ENCODE results near the gene ZNF831.

ZNF831 gene

DNA sequence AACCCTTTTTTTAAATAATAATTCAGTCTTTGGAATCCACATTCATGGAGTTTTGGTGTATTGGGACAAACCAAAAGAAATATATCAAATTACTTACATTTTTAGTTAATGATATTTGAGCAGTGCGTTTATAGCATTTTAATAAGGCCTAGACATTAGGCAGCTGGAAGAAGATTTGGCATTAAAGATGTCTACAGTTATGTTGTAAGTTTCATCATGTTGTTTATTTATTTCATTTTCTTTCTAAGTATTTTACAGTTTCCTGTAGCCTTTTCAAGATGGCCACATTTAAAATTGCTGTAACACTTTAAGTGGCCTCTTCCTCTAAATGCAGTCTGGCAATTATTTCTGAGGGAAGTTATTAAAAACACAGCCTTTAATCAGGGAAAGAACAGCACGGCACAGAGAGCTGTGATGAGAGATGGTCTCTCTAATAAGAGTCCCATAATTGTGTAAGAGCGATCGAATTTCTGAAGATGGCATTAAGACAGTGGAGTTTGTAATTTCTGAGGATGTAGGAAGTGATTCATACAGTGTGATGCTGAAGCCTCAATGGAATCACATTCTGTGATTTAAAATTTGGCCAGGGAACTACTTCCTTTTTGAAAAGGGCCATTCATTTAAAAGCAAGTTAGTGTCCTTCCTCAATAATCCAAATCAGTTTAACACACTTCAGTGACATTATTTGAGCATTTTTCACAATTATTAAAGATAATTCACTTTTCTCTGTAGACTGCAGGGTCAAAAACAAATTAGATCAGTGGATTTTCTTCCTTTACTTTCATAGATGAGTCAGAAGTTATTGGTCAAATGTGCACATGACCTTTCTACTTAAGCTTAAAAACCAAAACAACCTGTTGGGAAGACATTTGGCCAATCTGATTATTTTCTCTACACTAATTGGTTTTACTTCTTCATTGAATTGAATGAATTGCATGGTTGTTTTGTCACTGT is 84.4 kb downstream of the ZNF831 start:
- DNase-seq (ENCODE audit: low spot score) = no peak

GRCh38 chr20:59250293-59250692 is 86.7 kb downstream of the ZNF831 start:
- no peak for DNase-seq (ENCODE audit: low spot score)

- no peak for DNase-seq (ENCODE audit: low spot score)
Measured at GRCh38 chr20:59253325-59253724, 89.7 kb downstream of the ZNF831 start.

DNA sequence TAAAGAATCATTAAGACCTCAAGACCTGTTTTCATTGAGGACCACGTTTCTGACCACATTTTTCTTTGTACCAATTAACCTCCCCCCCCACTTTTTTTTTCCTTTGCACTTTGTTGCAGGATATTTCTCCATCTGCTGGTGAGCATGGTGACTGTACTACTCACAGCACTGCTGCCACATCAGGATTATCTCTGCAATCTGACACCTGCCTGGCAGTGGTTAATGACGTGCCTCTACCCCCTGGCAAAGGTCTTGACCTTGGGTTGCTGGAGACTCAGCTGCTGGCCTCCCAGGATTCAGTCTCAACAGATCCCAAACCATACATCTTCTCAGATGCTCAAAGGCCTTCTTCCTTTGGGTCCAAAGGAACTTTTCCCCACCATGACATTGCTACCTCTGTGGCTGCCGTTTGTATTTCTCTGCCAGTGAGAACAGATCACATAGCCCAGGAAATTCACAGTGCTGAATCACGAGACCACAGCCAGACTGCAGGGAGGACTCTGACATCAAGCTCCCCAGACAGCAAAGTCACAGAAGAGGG is 90.2 kb downstream of the ZNF831 start:
- DNase-seq (ENCODE audit: low spot score) = no peak

DNA sequence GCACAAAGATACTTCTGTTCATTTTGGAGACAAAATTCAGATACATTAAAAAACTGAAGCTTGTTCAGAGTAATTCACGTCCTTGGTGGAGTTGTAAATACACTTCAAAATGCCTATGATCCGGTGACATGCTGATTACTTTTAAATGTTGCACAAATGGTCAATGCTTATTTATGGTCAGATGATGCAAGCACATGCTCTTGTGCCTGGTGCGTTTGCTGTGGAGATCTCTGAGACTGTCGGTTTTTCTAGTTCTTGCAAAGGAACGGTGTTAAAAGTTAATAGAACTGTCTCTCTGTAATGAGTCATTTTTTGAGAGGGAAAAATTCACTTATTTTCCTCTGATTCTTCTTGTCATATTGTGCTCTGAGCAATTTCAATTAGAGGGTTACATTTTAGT is 91.6 kb downstream of the ZNF831 start:
- no peak for DNase-seq (ENCODE audit: low spot score)

GRCh38 chr20:59258221-59258621 is 94.6 kb downstream of the ZNF831 start:
- no peak for DNase-seq (ENCODE audit: low spot score)

DNA sequence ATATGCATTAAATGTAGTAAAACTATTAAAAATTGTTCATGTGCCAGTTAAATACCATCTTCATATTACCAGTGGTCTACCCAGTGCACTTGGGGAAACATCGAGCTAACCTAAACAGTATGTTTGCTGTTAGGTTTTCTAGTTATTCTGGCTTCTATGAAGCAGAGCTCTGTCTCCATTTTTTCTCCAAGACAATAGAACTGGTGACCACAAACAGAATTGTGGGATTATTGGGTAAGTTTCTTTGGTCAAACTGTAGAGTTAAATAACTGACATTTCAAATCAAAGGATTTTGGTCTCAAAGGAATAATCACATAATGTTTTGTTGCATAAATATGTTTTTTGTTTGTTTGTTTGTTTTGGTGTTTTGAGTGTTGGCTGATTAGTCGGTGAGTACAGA is 96.3 kb downstream of the ZNF831 start:
- no peak for DNase-seq (ENCODE audit: low spot score)

GRCh38 chr20:59265298-59265697 is 101.7 kb downstream of the ZNF831 start:
- no peak for DNase-seq (ENCODE audit: low spot score)

GRCh38 chr20:59268870-59269269 is 105.2 kb downstream of the ZNF831 start:
- no peak for DNase-seq (ENCODE audit: low spot score)

DNA sequence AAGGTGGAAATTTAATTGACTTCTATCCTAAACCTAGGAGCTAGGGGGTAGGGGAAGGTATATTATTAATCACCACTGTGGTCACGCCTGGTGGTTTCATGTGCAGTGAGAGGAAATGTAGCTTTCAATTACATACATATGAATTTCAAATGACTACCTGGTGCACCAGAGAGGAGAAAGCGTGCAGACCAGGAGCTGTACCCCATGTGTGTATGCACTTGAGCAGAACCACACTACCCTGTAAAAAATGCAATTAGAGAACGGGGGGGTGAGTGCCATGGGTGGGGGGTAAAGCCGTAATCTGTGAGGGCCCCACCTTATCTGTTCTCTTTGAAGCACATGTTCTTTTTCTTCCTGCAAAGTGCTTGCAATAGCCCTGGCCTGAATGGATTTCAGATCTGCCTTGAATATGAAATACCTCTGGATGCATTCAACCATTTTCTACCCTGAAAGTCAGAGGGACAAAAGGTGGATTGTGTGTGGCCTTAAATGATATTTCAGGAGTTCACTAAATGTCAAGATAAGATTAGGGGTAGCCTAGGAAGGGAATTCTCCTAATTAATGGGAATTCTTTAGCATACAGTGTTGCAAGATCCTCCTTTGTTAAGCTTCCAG is 105.9 kb downstream of the ZNF831 start:
- DNase-seq (ENCODE audit: low spot score) = no peak

- DNase-seq (ENCODE audit: low spot score) = no peak
Measured at GRCh38 chr20:59270380-59270779, 106.8 kb downstream of the ZNF831 start.

GRCh38 chr20:59273739-59274357 is 110.2 kb downstream of the ZNF831 start:
- no peak for DNase-seq (ENCODE audit: low spot score)

DNA sequence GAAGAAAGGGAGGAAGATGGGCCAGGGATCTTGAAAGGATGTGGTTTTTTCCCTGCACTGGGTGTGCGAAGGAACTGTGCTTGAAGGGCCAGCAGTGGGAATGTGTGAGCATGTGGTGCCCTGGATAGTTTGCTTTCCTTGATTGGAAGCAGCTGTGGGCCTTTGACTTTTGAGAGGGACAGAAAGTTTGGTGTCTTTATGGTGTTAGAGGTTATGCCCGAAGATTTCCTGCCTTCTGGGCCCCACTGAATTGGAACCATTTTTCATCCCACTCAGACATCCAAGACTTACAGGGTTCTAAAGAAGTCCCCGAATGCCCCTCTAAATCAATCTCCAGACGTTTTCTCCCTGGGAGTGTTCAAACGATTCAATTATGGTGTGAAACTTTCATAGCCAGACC is 113.3 kb downstream of the ZNF831 start:
- no peak for DNase-seq (ENCODE audit: low spot score)

GRCh38 chr20:59284470-59284869 is 120.8 kb downstream of the ZNF831 start:
- DNase-seq (ENCODE audit: low spot score) = no peak

DNA sequence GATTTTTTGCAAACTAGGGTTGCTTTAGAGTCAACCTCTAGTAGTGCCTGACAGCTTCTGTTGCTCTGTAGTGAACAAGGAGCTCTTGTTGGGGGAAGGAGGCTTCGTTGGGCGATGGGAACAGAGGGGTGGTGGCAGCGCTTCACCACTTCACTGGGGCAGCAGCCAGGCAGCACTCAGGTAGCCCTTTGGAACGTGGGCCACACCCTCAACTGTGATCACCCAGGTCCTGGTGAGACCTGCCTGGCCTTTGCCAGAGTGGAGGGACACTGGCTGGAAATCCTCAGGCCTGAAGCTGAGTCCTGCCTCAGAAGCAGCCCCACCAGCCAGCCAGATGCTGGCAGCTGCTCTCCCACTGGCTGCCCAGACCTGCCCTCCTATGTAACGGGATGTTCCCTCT is 126.4 kb downstream of the ZNF831 start:
- no peak for DNase-seq (ENCODE audit: low spot score)

GRCh38 chr20:59291740-59292383 is 128.2 kb downstream of the ZNF831 start:
- DNase-seq (ENCODE audit: low spot score) = no peak

GRCh38 chr20:59295531-59295930 is 131.9 kb downstream of the ZNF831 start:
- no peak for DNase-seq (ENCODE audit: low spot score)

- DNase-seq (ENCODE audit: low spot score) = no peak
Measured at GRCh38 chr20:59297686-59298085, 134.1 kb downstream of the ZNF831 start.

- no peak for DNase-seq (ENCODE audit: low spot score)
Measured at GRCh38 chr20:59299945-59300332, 136.3 kb downstream of the ZNF831 start.

- no peak for DNase-seq (ENCODE audit: low spot score)
Measured at GRCh38 chr20:59300333-59301081, 136.9 kb downstream of the ZNF831 start, which contains the start of gene EDN3. Gene EDN3, plus strand, starts transcription at chr20:59300611. Its CDS starts 202 bp downstream, at chr20:59300813.

GRCh38 chr20:59301343-59302007 is 137.9 kb downstream of the ZNF831 start:
- no peak for DNase-seq (ENCODE audit: low spot score)
